ENCODE results near the gene KRT1.

The KRT1 gene

GRCh38 chr12:52645982-52646381, 34.2 kb downstream of the KRT1 start:
- no peaks in the 10 kb centered on the region for H3K9me3 ChIP-seq (ENCODE audit: control insufficient read depth in 1 of 2, low read length in 2 of 2)
- H3K4me1 ChIP-seq (ENCODE audit: control insufficient read depth in 1 of 2, insufficient read depth in 2 of 2, low read length in 2 of 2) = peaks cover 54 to 58% of the 10 kb centered on the region in 2 donors
- H3K36me3 ChIP-seq (ENCODE audit: control insufficient read depth in 1 of 2, insufficient read depth in 2 of 2, low read length in 2 of 2) = no peaks in the 10 kb centered on the region
- no peaks in the 10 kb centered on the region for H3K27me3 ChIP-seq (ENCODE audit: control insufficient read depth in 1 of 2, insufficient read depth in 2 of 2, low read length in 2 of 2)
- peak overlapping the region; percentile 69 for H3K27ac ChIP-seq (ENCODE audit: low read depth, low read length)
- peak overlapping the region in 1 of 2 donors; percentile 1 for H3K4me3 ChIP-seq (ENCODE audit: low read depth in 1 of 2, low read length in 2 of 2)
- peak overlapping the region; percentile 28 to 41 for H3K9ac ChIP-seq (ENCODE audit: low read depth in 1 of 2, low read length in 2 of 2)

GRCh38 chr12:52645120-52645761, 35.0 kb downstream of the KRT1 start:
- Histone ChIP-seq H3K4me1 (ENCODE audit: control insufficient read depth in 1 of 2, insufficient read depth in 2 of 2, low read length in 2 of 2) (peaks cover 46 to 51% of the 10 kb centered on the region in 2 donors), H3K4me3 (ENCODE audit: low read depth in 1 of 2, low read length in 2 of 2) (peak overlapping the region in 1 of 2 donors; percentile 1), H3K36me3 (ENCODE audit: control insufficient read depth in 1 of 2, insufficient read depth in 2 of 2, low read length in 2 of 2) (no peaks in the 10 kb centered on the region), H3K9me3 (ENCODE audit: control insufficient read depth in 1 of 2, low read length in 2 of 2) (no peaks in the 10 kb centered on the region), H3K27ac (ENCODE audit: low read depth, low read length) (peak overlapping the region; percentile 69), H3K9ac (ENCODE audit: low read depth in 1 of 2, low read length in 2 of 2) (peak overlapping the region; percentile 28 to 41), H3K27me3 (ENCODE audit: control insufficient read depth in 1 of 2, insufficient read depth in 2 of 2, low read length in 2 of 2) (no peaks in the 10 kb centered on the region)

- H3K9ac ChIP-seq (ENCODE audit: low read depth in 1 of 2, low read length in 2 of 2) = no peak overlapping the region
- peaks cover 40 to 45% of the 10 kb centered on the region in 2 donors for H3K4me1 ChIP-seq (ENCODE audit: control insufficient read depth in 1 of 2, insufficient read depth in 2 of 2, low read length in 2 of 2)
- no peaks in the 10 kb centered on the region for H3K27me3 ChIP-seq (ENCODE audit: control insufficient read depth in 1 of 2, insufficient read depth in 2 of 2, low read length in 2 of 2)
- H3K9me3 ChIP-seq (ENCODE audit: control insufficient read depth in 1 of 2, low read length in 2 of 2) = no peaks in the 10 kb centered on the region
- no peak overlapping the region for H3K4me3 ChIP-seq (ENCODE audit: low read depth in 1 of 2, low read length in 2 of 2)
- H3K36me3 ChIP-seq (ENCODE audit: control insufficient read depth in 1 of 2, insufficient read depth in 2 of 2, low read length in 2 of 2) = no peaks in the 10 kb centered on the region
- H3K27ac ChIP-seq (ENCODE audit: low read depth, low read length) = no peak overlapping the region
These were observed 36.2 kb downstream of the KRT1 start for GRCh38 chr12:52644078-52644415.

GRCh38 chr12:52643233-52644077, 36.8 kb downstream of the KRT1 start:
- H3K9ac ChIP-seq (ENCODE audit: low read depth in 1 of 2, low read length in 2 of 2) = no peak overlapping the region
- H3K4me3 ChIP-seq (ENCODE audit: low read depth in 1 of 2, low read length in 2 of 2) = no peak overlapping the region
- peaks cover 34 to 39% of the 10 kb centered on the region in 2 donors for H3K4me1 ChIP-seq (ENCODE audit: control insufficient read depth in 1 of 2, insufficient read depth in 2 of 2, low read length in 2 of 2)
- H3K9me3 ChIP-seq (ENCODE audit: control insufficient read depth in 1 of 2, low read length in 2 of 2) = no peaks in the 10 kb centered on the region
- H3K27ac ChIP-seq (ENCODE audit: low read depth, low read length) = no peak overlapping the region
- no peaks in the 10 kb centered on the region for H3K27me3 ChIP-seq (ENCODE audit: control insufficient read depth in 1 of 2, insufficient read depth in 2 of 2, low read length in 2 of 2)
- H3K36me3 ChIP-seq (ENCODE audit: control insufficient read depth in 1 of 2, insufficient read depth in 2 of 2, low read length in 2 of 2) = no peaks in the 10 kb centered on the region

- Histone ChIP-seq H3K4me3 (ENCODE audit: low read depth in 1 of 2, low read length in 2 of 2) (no peak overlapping the region), H3K27me3 (ENCODE audit: control insufficient read depth in 1 of 2, insufficient read depth in 2 of 2, low read length in 2 of 2) (no peaks in the 10 kb centered on the region), H3K36me3 (ENCODE audit: control insufficient read depth in 1 of 2, insufficient read depth in 2 of 2, low read length in 2 of 2) (no peaks in the 10 kb centered on the region), H3K9me3 (ENCODE audit: control insufficient read depth in 1 of 2, low read length in 2 of 2) (no peaks in the 10 kb centered on the region), H3K9ac (ENCODE audit: low read depth in 1 of 2, low read length in 2 of 2) (no peak overlapping the region), H3K4me1 (ENCODE audit: control insufficient read depth in 1 of 2, insufficient read depth in 2 of 2, low read length in 2 of 2) (peaks cover 21 to 24% of the 10 kb centered on the region in 2 donors), H3K27ac (ENCODE audit: low read depth, low read length) (no peak overlapping the region)
These were observed 38.7 kb downstream of the KRT1 start for GRCh38 chr12:52641468-52641867.

GRCh38 chr12:52637299-52637698, 42.9 kb downstream of the KRT1 start:
- H3K4me3 ChIP-seq (ENCODE audit: low read depth in 1 of 2, low read length in 2 of 2) = no peak overlapping the region
- H3K9me3 ChIP-seq (ENCODE audit: control insufficient read depth in 1 of 2, low read length in 2 of 2) = no peaks in the 10 kb centered on the region
- H3K36me3 ChIP-seq (ENCODE audit: control insufficient read depth in 1 of 2, insufficient read depth in 2 of 2, low read length in 2 of 2) = no peaks in the 10 kb centered on the region
- H3K4me1 ChIP-seq (ENCODE audit: control insufficient read depth in 1 of 2, insufficient read depth in 2 of 2, low read length in 2 of 2) = peaks cover 9% of the 10 kb centered on the region in 2 donors
- H3K27ac ChIP-seq (ENCODE audit: low read depth, low read length) = no peak overlapping the region
- no peak overlapping the region for H3K9ac ChIP-seq (ENCODE audit: low read depth in 1 of 2, low read length in 2 of 2)
- H3K27me3 ChIP-seq (ENCODE audit: control insufficient read depth in 1 of 2, insufficient read depth in 2 of 2, low read length in 2 of 2) = no peaks in the 10 kb centered on the region

GRCh38 chr12:52636592-52637258, 43.5 kb downstream of the KRT1 start:
- H3K9ac ChIP-seq (ENCODE audit: low read depth in 1 of 2, low read length in 2 of 2) = no peak overlapping the region
- no peaks in the 10 kb centered on the region for H3K9me3 ChIP-seq (ENCODE audit: control insufficient read depth in 1 of 2, low read length in 2 of 2)
- H3K4me3 ChIP-seq (ENCODE audit: low read depth in 1 of 2, low read length in 2 of 2) = no peak overlapping the region
- no peaks in the 10 kb centered on the region for H3K27me3 ChIP-seq (ENCODE audit: control insufficient read depth in 1 of 2, insufficient read depth in 2 of 2, low read length in 2 of 2)
- H3K27ac ChIP-seq (ENCODE audit: low read depth, low read length) = no peak overlapping the region
- no peaks in the 10 kb centered on the region for H3K36me3 ChIP-seq (ENCODE audit: control insufficient read depth in 1 of 2, insufficient read depth in 2 of 2, low read length in 2 of 2)
- H3K4me1 ChIP-seq (ENCODE audit: control insufficient read depth in 1 of 2, insufficient read depth in 2 of 2, low read length in 2 of 2) = peaks cover 9% of the 10 kb centered on the region in 2 donors

- no peak overlapping the region for H3K4me3 ChIP-seq (ENCODE audit: low read depth in 1 of 2, low read length in 2 of 2)
- H3K4me1 ChIP-seq (ENCODE audit: control insufficient read depth in 1 of 2, insufficient read depth in 2 of 2, low read length in 2 of 2) = peaks cover 9% of the 10 kb centered on the region in 2 donors
- no peaks in the 10 kb centered on the region for H3K9me3 ChIP-seq (ENCODE audit: control insufficient read depth in 1 of 2, low read length in 2 of 2)
- no peaks in the 10 kb centered on the region for H3K27me3 ChIP-seq (ENCODE audit: control insufficient read depth in 1 of 2, insufficient read depth in 2 of 2, low read length in 2 of 2)
- no peak overlapping the region for H3K9ac ChIP-seq (ENCODE audit: low read depth in 1 of 2, low read length in 2 of 2)
- H3K36me3 ChIP-seq (ENCODE audit: control insufficient read depth in 1 of 2, insufficient read depth in 2 of 2, low read length in 2 of 2) = no peaks in the 10 kb centered on the region
- H3K27ac ChIP-seq (ENCODE audit: low read depth, low read length) = no peak overlapping the region
These were observed 44.0 kb downstream of the KRT1 start for GRCh38 chr12:52636189-52636588.

GRCh38 chr12:52634266-52635056, 45.7 kb downstream of the KRT1 start:
- Histone ChIP-seq H3K9ac (ENCODE audit: low read depth in 1 of 2, low read length in 2 of 2) (no peak overlapping the region), H3K4me1 (ENCODE audit: control insufficient read depth in 1 of 2, insufficient read depth in 2 of 2, low read length in 2 of 2) (peaks cover 9 to 14% of the 10 kb centered on the region in 2 donors), H3K27me3 (ENCODE audit: control insufficient read depth in 1 of 2, insufficient read depth in 2 of 2, low read length in 2 of 2) (peaks cover 0 to 3% of the 10 kb centered on the region in 2 donors), H3K27ac (ENCODE audit: low read depth, low read length) (no peak overlapping the region), H3K36me3 (ENCODE audit: control insufficient read depth in 1 of 2, insufficient read depth in 2 of 2, low read length in 2 of 2) (no peaks in the 10 kb centered on the region), H3K4me3 (ENCODE audit: low read depth in 1 of 2, low read length in 2 of 2) (no peak overlapping the region), H3K9me3 (ENCODE audit: control insufficient read depth in 1 of 2, low read length in 2 of 2) (no peaks in the 10 kb centered on the region)
